ENCODE measurements around the gene F8. TPM values are rescaled to one million over a fixed set of nuclear protein-coding genes. Genes with fewer than 3 reads are reported as not detected.

The F8 gene
- polyA plus RNA-seq, 1 donor from 2014 or later: 2.1 TPM

DNA sequence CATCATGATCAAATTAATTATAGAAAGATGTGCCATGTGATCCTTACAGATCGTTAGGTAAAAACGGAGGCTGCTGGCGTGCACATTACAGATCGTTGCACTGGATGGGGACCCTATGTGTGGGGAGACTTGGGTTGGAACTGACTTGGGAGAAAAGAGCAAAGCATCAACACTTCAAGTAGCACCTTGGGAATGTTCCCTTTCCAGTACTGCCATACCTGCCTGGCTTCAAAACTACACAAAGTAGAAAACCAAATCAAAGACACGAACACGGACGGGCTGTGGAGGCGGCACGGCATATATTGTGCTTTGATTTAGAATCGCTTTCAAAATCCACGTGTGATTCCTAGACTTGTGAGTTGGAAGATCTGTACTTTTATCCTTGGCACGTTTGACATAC, 47.5 kb upstream of the F8 start:
- Histone ChIP-seq H2AFZ (ENCODE audit: low read depth, low read length) (no peak overlapping the region), H3K27ac (ENCODE audit: low read length) (no peak overlapping the region), H3K4me3 (ENCODE audit: low read length) (peak overlapping the region; percentile 71), H3K9me3 (ENCODE audit: low read length) (no peaks in the 10 kb centered on the region), H3K9me2 (ENCODE audit: insufficient read depth, low read length) (no peaks in the 10 kb centered on the region), H3K4me2 (ENCODE audit: low read length) (no peak overlapping the region), H3F3A (ENCODE audit: insufficient read depth, low read length, poor library complexity, severe bottlenecking) (no peaks in the 10 kb centered on the region), H3K36me3 (ENCODE audit: insufficient read depth, low read length) (no peaks in the 10 kb centered on the region), H3K79me2 (replicated peaks; ENCODE audit: insufficient read depth, low read length) (peaks cover 3% of the 10 kb centered on the region), H3K27me3 (ENCODE audit: insufficient read depth, low read depth, low read length) (no peaks in the 10 kb centered on the region), H4K20me1 (ENCODE audit: insufficient read depth) (no peaks in the 10 kb centered on the region), H3K9ac (ENCODE audit: low read length) (peak overlapping the region; percentile 55)
- no peak for TF ChIP-seq EZH2 (IDR thresholded peaks at IDR 0.05; ENCODE audit: borderline replicate concordance, insufficient read depth, low read length, poor library complexity, severe bottlenecking)
- no peak for TF ChIP-seq RAD21 (conservative IDR thresholded peaks at IDR 0.05)
- no peak for TF ChIP-seq SMC3 (conservative IDR thresholded peaks at IDR 0.05; ENCODE audit: poor library complexity)
- TF ChIP-seq, protein P1, sequence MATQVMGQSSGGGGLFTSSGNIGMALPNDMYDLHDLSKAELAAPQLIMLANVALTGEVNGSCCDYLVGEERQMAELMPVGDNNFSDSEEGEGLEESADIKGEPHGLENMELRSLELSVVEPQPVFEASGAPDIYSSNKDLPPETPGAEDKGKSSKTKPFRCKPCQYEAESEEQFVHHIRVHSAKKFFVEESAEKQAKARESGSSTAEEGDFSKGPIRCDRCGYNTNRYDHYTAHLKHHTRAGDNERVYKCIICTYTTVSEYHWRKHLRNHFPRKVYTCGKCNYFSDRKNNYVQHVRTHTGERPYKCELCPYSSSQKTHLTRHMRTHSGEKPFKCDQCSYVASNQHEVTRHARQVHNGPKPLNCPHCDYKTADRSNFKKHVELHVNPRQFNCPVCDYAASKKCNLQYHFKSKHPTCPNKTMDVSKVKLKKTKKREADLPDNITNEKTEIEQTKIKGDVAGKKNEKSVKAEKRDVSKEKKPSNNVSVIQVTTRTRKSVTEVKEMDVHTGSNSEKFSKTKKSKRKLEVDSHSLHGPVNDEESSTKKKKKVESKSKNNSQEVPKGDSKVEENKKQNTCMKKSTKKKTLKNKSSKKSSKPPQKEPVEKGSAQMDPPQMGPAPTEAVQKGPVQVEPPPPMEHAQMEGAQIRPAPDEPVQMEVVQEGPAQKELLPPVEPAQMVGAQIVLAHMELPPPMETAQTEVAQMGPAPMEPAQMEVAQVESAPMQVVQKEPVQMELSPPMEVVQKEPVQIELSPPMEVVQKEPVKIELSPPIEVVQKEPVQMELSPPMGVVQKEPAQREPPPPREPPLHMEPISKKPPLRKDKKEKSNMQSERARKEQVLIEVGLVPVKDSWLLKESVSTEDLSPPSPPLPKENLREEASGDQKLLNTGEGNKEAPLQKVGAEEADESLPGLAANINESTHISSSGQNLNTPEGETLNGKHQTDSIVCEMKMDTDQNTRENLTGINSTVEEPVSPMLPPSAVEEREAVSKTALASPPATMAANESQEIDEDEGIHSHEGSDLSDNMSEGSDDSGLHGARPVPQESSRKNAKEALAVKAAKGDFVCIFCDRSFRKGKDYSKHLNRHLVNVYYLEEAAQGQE (IDR thresholded peaks at IDR 0.05; ENCODE audit: borderline replicate concordance): no peak
- no peak for TF ChIP-seq TAF1 (IDR thresholded peaks at IDR 0.05; ENCODE audit: low read depth)
- TF ChIP-seq, protein P2, sequence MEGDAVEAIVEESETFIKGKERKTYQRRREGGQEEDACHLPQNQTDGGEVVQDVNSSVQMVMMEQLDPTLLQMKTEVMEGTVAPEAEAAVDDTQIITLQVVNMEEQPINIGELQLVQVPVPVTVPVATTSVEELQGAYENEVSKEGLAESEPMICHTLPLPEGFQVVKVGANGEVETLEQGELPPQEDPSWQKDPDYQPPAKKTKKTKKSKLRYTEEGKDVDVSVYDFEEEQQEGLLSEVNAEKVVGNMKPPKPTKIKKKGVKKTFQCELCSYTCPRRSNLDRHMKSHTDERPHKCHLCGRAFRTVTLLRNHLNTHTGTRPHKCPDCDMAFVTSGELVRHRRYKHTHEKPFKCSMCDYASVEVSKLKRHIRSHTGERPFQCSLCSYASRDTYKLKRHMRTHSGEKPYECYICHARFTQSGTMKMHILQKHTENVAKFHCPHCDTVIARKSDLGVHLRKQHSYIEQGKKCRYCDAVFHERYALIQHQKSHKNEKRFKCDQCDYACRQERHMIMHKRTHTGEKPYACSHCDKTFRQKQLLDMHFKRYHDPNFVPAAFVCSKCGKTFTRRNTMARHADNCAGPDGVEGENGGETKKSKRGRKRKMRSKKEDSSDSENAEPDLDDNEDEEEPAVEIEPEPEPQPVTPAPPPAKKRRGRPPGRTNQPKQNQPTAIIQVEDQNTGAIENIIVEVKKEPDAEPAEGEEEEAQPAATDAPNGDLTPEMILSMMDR (IDR thresholded peaks at IDR 0.05; ENCODE audit: poor library complexity, severe bottlenecking): no peak
- no peak for TF ChIP-seq POLR2AphosphoS5 (IDR thresholded peaks at IDR 0.05)
- no peak for TF ChIP-seq EP300 (conservative IDR thresholded peaks at IDR 0.05; ENCODE audit: poor library complexity, severe bottlenecking)
- TF ChIP-seq MXI1 (conservative IDR thresholded peaks at IDR 0.05; ENCODE audit: poor library complexity, severe bottlenecking): no peak

DNA sequence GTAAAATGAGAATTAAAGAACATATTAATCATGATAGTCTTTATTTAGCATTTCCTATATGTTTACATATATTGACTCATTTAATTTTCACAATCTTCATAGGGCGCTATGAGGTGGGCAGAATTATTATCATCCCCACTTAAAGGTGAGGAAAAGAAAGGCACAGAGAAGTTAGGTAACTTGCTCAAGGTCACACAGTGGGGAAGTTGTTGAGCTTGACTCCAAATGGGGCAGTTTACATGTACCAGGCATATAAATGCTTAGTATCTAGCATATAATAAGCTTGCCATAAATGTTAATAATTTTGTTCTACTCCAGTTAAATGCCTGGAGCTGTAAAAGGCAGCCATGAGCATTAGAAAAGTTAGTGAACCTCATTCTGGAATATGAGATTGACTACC, 46.9 kb upstream of the F8 start:
- no peaks in the 10 kb centered on the region for H4K20me1 ChIP-seq (ENCODE audit: insufficient read depth)
- H3K36me3 ChIP-seq (ENCODE audit: insufficient read depth, low read length): no peaks in the 10 kb centered on the region
- H3K4me2 ChIP-seq (ENCODE audit: low read length): no peak overlapping the region
- H3K27me3 ChIP-seq (ENCODE audit: insufficient read depth, low read depth, low read length): no peaks in the 10 kb centered on the region
- H3F3A ChIP-seq (ENCODE audit: insufficient read depth, low read length, poor library complexity, severe bottlenecking): no peaks in the 10 kb centered on the region
- H3K9ac ChIP-seq (ENCODE audit: low read length): no peak overlapping the region
- H3K27ac ChIP-seq (ENCODE audit: low read length): no peak overlapping the region
- TF ChIP-seq EP300 (conservative IDR thresholded peaks at IDR 0.05; ENCODE audit: poor library complexity, severe bottlenecking) (no peak), TAF1 (IDR thresholded peaks at IDR 0.05; ENCODE audit: low read depth) (no peak), RAD21 (conservative IDR thresholded peaks at IDR 0.05) (no peak), POLR2AphosphoS5 (IDR thresholded peaks at IDR 0.05) (no peak), EZH2 (IDR thresholded peaks at IDR 0.05; ENCODE audit: borderline replicate concordance, insufficient read depth, low read length, poor library complexity, severe bottlenecking) (no peak), MXI1 (conservative IDR thresholded peaks at IDR 0.05; ENCODE audit: poor library complexity, severe bottlenecking) (no peak), SMC3 (conservative IDR thresholded peaks at IDR 0.05; ENCODE audit: poor library complexity) (no peak)
- TF ChIP-seq, protein P1 (IDR thresholded peaks at IDR 0.05; ENCODE audit: borderline replicate concordance): no peak
- TF ChIP-seq, protein P2 (IDR thresholded peaks at IDR 0.05; ENCODE audit: poor library complexity, severe bottlenecking): no peak
- no peak overlapping the region for H2AFZ ChIP-seq (ENCODE audit: low read depth, low read length)
- no peaks in the 10 kb centered on the region for H3K9me2 ChIP-seq (ENCODE audit: insufficient read depth, low read length)
- peak overlapping the region; percentile 71 for H3K4me3 ChIP-seq (ENCODE audit: low read length)
- peaks cover 3% of the 10 kb centered on the region for H3K79me2 ChIP-seq (replicated peaks; ENCODE audit: insufficient read depth, low read length)
- H3K9me3 ChIP-seq (ENCODE audit: low read length): no peaks in the 10 kb centered on the region
